Gastroesophageal sphincter (tissue), 3 donors: ENCODE results near the gene PLCB1.

Experiments
- EP300 ChIP-seq: sonication (generic); formaldehyde crosslinking; IDR thresholded peaks from one replicate; pipeline ENCODE4 v1.6.1; 2017; ENCODE audit warnings: antibody characterized with exemption, mild to moderate bottlenecking
- POLR2A ChIP-seq, 2 donors: fragments of 450-650 bp; IDR thresholded peaks; one replicate each; pipeline ENCODE4 v1.6.1; 2017; ENCODE audit warnings: antibody characterized with exemption in 2 of 2, mild to moderate bottlenecking in 2 of 2, moderate library complexity in 1 of 2
- POLR2AphosphoS5 ChIP-seq: sonication (generic); formaldehyde crosslinking; IDR thresholded peaks from one replicate; pipeline ENCODE4 v1.6.1; 2017; ENCODE audit warnings: antibody characterized with exemption
- TF ChIP-seq, protein P1 (sequence below), 4 experiments: fragments of 200-600 bp in 2 of 4; fragments of 450-650 bp in 2 of 4; sonication (generic) in 1 of 4; IDR thresholded peaks; one replicate each; pipeline ENCODE4 v1.5.1; 2017 to 2019; ENCODE audit warnings: antibody characterized with exemption in 4 of 4, mild to moderate bottlenecking in 2 of 4, moderate library complexity in 2 of 4

GRCh38 chr20:8221887-8222419 is 89.9 kb downstream of the PLCB1 start:
- TF ChIP-seq, protein P1, sequence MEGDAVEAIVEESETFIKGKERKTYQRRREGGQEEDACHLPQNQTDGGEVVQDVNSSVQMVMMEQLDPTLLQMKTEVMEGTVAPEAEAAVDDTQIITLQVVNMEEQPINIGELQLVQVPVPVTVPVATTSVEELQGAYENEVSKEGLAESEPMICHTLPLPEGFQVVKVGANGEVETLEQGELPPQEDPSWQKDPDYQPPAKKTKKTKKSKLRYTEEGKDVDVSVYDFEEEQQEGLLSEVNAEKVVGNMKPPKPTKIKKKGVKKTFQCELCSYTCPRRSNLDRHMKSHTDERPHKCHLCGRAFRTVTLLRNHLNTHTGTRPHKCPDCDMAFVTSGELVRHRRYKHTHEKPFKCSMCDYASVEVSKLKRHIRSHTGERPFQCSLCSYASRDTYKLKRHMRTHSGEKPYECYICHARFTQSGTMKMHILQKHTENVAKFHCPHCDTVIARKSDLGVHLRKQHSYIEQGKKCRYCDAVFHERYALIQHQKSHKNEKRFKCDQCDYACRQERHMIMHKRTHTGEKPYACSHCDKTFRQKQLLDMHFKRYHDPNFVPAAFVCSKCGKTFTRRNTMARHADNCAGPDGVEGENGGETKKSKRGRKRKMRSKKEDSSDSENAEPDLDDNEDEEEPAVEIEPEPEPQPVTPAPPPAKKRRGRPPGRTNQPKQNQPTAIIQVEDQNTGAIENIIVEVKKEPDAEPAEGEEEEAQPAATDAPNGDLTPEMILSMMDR (IDR thresholded peaks at IDR 0.05), result no peak
- TF ChIP-seq POLR2AphosphoS5 (no peak), EP300 (no peak), POLR2A (IDR thresholded peaks at IDR 0.05) (no peak)
